GM18870 (cell line): Measurements from ENCODE around the gene DAZAP1.

Source experiments
- ATAC-seq: cut with Tn5 transposase; IDR thresholded peaks from one replicate; pipeline ENCODE4 v1.9.1; 2021; ENCODE audit warnings: moderate library complexity; ENCODE audit not compliant: unreplicated experiment

DAZAP1 gene

GRCh38 chr19:1407528-1408299 lies at the start of gene DAZAP1:
TSS of gene DAZAP1 (plus strand) at chr19:1407586. CDS start at chr19:1407774, 188 bp downstream.
- no peak for ATAC-seq

- ATAC-seq, result no peak
Observed at GRCh38 chr19:1360126-1360817, 47.1 kb upstream of the DAZAP1 start.

DNA sequence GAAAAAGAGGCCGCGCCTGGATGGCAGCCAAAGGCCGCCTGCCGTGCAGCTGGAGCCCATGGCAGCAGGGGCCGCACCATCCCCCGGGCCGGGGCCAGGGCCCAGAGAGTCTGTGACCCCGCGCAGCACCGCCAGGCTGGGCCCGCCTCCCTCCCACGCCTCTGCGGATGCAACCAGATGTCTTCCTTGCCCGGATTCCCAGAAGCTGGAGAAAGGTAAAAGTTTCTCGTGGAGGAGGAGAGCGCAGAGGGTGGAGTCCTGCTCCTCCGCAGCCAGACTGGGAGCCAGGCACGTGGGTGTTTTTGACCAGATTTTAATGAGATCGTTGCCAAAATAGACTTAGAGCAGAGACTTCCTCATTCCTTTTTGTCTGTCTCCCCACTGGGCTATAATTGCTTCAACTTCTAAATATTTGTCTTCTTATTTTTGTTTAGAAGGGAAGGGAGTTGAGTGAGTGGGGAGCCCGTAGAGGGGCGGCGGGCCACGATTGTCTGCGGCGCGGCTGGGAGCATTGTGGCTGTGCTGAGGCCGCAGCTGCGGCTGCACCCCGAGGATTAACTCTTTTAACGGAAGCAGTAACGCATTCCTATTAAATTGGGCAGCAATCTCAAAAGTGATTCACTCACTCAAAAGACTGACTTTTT lies 46.4 kb upstream of the DAZAP1 start:
- no peak for ATAC-seq

DNA sequence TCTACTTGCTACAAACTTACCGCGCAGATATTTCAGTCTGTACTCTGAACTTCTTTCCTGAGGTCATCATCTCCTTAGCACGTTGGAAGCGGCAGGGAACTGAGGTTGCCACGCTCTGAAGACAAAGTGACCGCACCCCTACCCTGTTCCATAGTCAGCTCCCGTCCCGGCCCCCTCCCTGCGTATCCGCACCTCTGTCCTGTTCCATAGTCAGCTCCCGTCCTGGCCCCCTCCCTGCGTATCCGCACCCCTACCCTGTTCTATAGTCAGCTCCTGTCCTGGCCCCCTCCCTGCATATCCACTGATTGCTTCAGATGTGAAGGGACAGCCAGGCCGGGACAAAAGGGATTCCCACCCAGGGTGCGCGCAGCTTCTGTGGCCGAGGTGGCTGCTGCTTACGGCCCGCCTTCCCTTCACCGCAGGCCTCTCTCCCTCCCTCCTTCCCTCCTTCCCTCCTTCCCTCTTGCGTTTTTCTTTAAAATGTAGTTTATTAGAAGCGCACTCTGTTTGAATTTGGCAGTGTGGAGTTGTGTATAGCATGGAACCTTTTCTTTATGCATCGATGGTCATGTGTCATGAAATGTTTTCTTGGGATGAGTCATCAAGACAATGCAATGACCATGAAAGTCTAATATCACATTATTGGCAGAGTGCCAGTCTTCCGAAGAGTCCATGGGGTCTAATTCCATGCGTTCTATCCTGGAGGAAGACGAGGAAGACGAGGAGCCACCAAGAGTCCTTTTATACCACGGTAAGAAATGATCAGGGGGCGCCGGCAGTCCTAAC lies 45.6 kb upstream of the DAZAP1 start:
- no peak for ATAC-seq

- no peak for ATAC-seq
Observed at GRCh38 chr19:1362387-1363257, 44.8 kb upstream of the DAZAP1 start.

DNA sequence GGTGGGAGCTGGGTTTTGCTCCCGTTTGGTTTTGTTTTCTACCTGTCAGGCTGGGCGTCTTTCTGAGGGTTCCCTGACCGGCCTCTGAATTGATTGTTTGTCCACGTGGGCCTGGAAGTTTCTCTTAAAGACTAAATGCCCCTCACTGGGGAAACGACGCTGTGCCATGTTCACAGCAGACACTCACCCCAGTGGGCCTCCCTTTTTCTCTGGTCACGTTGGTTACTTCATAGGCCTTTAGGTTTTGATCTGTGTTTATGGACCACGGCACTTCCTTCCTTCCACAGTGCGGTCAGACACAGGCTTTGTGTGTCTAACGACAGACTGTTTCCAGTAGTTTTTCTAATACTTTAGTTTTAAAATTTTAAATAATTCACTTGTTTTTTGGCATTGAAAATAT lies 43.8 kb upstream of the DAZAP1 start:
- ATAC-seq, result no peak

DNA sequence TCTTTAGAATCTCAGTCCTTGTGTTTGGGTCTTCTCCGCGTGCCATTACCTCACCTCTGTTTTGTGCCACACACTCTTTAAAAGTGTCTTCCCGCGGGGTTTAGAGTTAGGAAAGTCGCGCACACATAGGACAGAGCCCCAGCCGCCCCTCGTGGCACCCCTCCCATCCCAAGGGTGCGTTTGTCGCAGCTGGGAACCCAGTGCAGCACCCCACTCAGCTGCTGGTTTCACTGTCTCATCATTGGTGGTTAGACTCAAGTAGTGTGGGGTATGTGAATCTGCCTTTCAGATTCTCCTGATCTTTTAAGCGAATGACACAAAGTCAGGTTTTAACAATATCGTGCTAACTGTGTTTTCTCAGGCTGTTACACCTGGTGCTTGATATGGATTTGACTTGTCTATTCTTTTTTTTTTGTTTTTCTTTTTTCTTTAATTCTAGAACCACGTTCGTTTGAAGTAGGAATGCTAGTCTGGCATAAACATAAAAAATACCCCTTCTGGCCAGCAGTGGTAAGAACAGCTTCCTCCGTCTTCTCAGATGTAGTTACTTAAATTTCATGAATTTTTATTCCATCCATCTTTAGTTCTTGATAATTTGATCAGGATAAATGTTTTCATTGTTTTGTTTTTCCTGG lies 43.2 kb upstream of the DAZAP1 start:
- ATAC-seq, result no peak

- ATAC-seq, result no peak
Observed at GRCh38 chr19:1365319-1366269, 41.8 kb upstream of the DAZAP1 start.

GRCh38 chr19:1366296-1366695 lies 41.1 kb upstream of the DAZAP1 start:
- no peak for ATAC-seq

- ATAC-seq, result no peak
Observed at GRCh38 chr19:1366899-1367870, 40.2 kb upstream of the DAZAP1 start.

- no peak for ATAC-seq
Observed at GRCh38 chr19:1369214-1369805, 38.1 kb upstream of the DAZAP1 start.

- ATAC-seq, result no peak
Observed at GRCh38 chr19:1370579-1371361, 36.6 kb upstream of the DAZAP1 start.

- ATAC-seq, result no peak
Observed at GRCh38 chr19:1373042-1373533, 34.3 kb upstream of the DAZAP1 start.

GRCh38 chr19:1373534-1374249 lies 33.7 kb upstream of the DAZAP1 start:
- no peak for ATAC-seq

- ATAC-seq, result no peak
Observed at GRCh38 chr19:1374250-1374577, 33.2 kb upstream of the DAZAP1 start.

GRCh38 chr19:1376415-1376805 lies 31.0 kb upstream of the DAZAP1 start:
- no peak for ATAC-seq
